Panc1 (cell line): Measurements from ENCODE around the gene SIVA1.

Experiments used
- POLR2AphosphoS5 ChIP-seq: IDR thresholded peaks from 2 replicates; pipeline ENCODE4 v1.6.1; 2012; ENCODE audit warnings: mild to moderate bottlenecking, low read depth, low read length, moderate library complexity
- TF ChIP-seq, protein P1 (sequence below): fragments of 450-650 bp; IDR thresholded peaks from 2 replicates; pipeline ENCODE4 v1.5.1; 2017; ENCODE audit warnings: mild to moderate bottlenecking

DNA sequence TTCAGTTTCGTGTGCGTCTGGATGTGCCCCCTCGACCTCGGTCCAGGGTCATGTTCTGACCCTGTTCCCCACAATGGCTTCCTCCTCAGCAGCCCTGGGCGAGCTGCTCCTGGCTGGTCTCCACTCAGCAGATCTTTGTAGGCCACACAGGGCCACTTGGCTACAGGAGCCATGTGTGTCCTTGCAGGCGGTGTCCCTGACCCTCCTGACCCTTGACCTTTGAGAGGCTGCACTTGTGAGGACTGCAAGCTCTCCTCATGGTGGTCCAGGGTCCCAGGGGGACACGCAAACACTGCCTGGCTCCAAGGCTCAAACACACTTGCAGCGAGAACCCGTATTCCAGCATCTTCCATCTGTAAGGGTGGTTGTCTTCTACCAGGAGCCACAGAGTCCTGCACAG lies 7.5 kb upstream of the SIVA1 start:
- TF ChIP-seq, protein P1, sequence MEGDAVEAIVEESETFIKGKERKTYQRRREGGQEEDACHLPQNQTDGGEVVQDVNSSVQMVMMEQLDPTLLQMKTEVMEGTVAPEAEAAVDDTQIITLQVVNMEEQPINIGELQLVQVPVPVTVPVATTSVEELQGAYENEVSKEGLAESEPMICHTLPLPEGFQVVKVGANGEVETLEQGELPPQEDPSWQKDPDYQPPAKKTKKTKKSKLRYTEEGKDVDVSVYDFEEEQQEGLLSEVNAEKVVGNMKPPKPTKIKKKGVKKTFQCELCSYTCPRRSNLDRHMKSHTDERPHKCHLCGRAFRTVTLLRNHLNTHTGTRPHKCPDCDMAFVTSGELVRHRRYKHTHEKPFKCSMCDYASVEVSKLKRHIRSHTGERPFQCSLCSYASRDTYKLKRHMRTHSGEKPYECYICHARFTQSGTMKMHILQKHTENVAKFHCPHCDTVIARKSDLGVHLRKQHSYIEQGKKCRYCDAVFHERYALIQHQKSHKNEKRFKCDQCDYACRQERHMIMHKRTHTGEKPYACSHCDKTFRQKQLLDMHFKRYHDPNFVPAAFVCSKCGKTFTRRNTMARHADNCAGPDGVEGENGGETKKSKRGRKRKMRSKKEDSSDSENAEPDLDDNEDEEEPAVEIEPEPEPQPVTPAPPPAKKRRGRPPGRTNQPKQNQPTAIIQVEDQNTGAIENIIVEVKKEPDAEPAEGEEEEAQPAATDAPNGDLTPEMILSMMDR = no peak
- no peak for TF ChIP-seq POLR2AphosphoS5
